Liver (tissue), 9 donors: ENCODE data around the gene NT5C2. TPM values are rescaled to one million over a fixed set of nuclear protein-coding genes. Genes with fewer than 3 reads are reported as not detected.

Experiments used
- DNase-seq: peaks from one replicate; pipeline ENCODE4 v3.0.0-alpha.2; 2017; ENCODE audit warnings: low spot score
- H3K27ac ChIP-seq, 2 donors: one replicate each; pipeline ENCODE4 v1.7.0; 2013; ENCODE audit warnings: inconsistent platforms in 2 of 2, low read length in 2 of 2, control low read depth in 1 of 2, low read depth in 1 of 2, mild to moderate bottlenecking in 1 of 2
- H3K27me3 ChIP-seq, 4 donors: one replicate each; pipeline versions ENCODE4 v1.6.1 to v1.7.0; 2013; ENCODE audit warnings: low read length in 3 of 4, inconsistent platforms in 1 of 4, mild to moderate bottlenecking in 1 of 4, moderate library complexity in 1 of 4; ENCODE audit not compliant: control insufficient read depth in 4 of 4, insufficient read depth in 4 of 4
- H3K36me3 ChIP-seq, 4 donors: one replicate each; pipeline versions ENCODE4 v1.6.1 to v1.7.0; 2013; ENCODE audit warnings: low read length in 3 of 4, mild to moderate bottlenecking in 3 of 4, low read depth in 1 of 4, moderate library complexity in 1 of 4; ENCODE audit not compliant: control insufficient read depth in 4 of 4, insufficient read depth in 3 of 4
- H3K4me1 ChIP-seq, 4 donors: one replicate each; pipeline versions ENCODE4 v1.6.1 to v1.7.0; 2013; ENCODE audit warnings: low read length in 3 of 4, mild to moderate bottlenecking in 3 of 4, moderate library complexity in 1 of 4; ENCODE audit not compliant: control insufficient read depth in 4 of 4, insufficient read depth in 4 of 4
- H3K4me3 ChIP-seq, 3 donors: one replicate each; pipeline versions ENCODE4 v1.6.1 to v1.7.0; 2013; ENCODE audit warnings: low read length in 3 of 3, control low read depth in 1 of 3, low read depth in 1 of 3, mild to moderate bottlenecking in 1 of 3
- H3K9ac ChIP-seq, 2 donors: one replicate each; pipeline ENCODE4 v1.7.0; 2013; ENCODE audit warnings: low read length in 2 of 2, mild to moderate bottlenecking in 2 of 2, moderate library complexity in 2 of 2, control low read depth in 1 of 2, low read depth in 1 of 2
- H3K9me3 ChIP-seq, 4 donors: one replicate each; pipeline versions ENCODE4 v1.6.1 to v1.7.0; 2013; ENCODE audit warnings: low read length in 3 of 4; ENCODE audit not compliant: control insufficient read depth in 4 of 4
- EGR1 ChIP-seq, 2 donors: IDR thresholded peaks; 2 replicates each; pipeline ENCODE4 v1.6.1; 2016 to 2018; ENCODE audit warnings: antibody characterized with exemption in 2 of 2, low read depth in 2 of 2
- FOXA1 ChIP-seq: IDR thresholded peaks from 2 replicates; pipeline ENCODE4 v1.6.1; 2016; ENCODE audit warnings: antibody characterized with exemption
- FOXA2 ChIP-seq: IDR thresholded peaks from 2 replicates; pipeline ENCODE4 v1.6.1; 2016; ENCODE audit warnings: antibody characterized with exemption
- GABPA ChIP-seq, 2 donors: IDR thresholded peaks in 1 of 2; conservative IDR thresholded peaks in 1 of 2; 2 replicates each; pipeline ENCODE4 v1.6.1; 2016; ENCODE audit warnings: antibody characterized with exemption in 2 of 2, mild to moderate bottlenecking in 1 of 2, moderate library complexity in 1 of 2
- HNF4A ChIP-seq, 2 donors: conservative IDR thresholded peaks; 2 replicates each; pipeline ENCODE4 v1.6.1; 2016; ENCODE audit warnings: antibody characterized with exemption in 2 of 2, mild to moderate bottlenecking in 2 of 2
- HNF4G ChIP-seq: IDR thresholded peaks from 2 replicates; pipeline ENCODE4 v1.6.1; 2016; ENCODE audit warnings: antibody characterized with exemption
- JUND ChIP-seq, 2 donors: IDR thresholded peaks; 2 replicates each; pipeline ENCODE4 v1.6.1; 2016; ENCODE audit warnings: antibody characterized with exemption in 2 of 2
- NR2F2 ChIP-seq: IDR thresholded peaks from 2 replicates; pipeline ENCODE4 v1.6.1; 2016; ENCODE audit warnings: antibody characterized with exemption
- RAD21 ChIP-seq, 2 donors: IDR thresholded peaks; 2 replicates each; pipeline ENCODE4 v1.6.1; 2016; ENCODE audit warnings: antibody characterized with exemption in 2 of 2, mild to moderate bottlenecking in 2 of 2
- RXRA ChIP-seq, 2 donors: IDR thresholded peaks; 2 replicates each; pipeline ENCODE4 v1.6.1; 2017 to 2018; ENCODE audit warnings: antibody characterized with exemption in 2 of 2, mild to moderate bottlenecking in 1 of 2
- SP1 ChIP-seq: IDR thresholded peaks from 2 replicates; pipeline ENCODE4 v1.6.1; 2018; ENCODE audit warnings: antibody characterized with exemption, mild to moderate bottlenecking
- TAF1 ChIP-seq: conservative IDR thresholded peaks from 2 replicates; pipeline ENCODE4 v1.6.1; 2016; ENCODE audit warnings: antibody characterized with exemption, mild to moderate bottlenecking
- YY1 ChIP-seq: IDR thresholded peaks from 2 replicates; pipeline ENCODE4 v1.6.1; 2016; ENCODE audit warnings: antibody characterized with exemption, mild to moderate bottlenecking
- WGBS: extraction: QIAGEN DNeasy Blood & Tissue Kit; methylation state at CpG from one replicate; pipeline ENCODE4 v1.1.7; 2013; 5-methylcytosine and 5-hydroxymethylcytosine counted together
- polyA plus RNA-seq, 2 donors: library from polyadenylated mRNA; stranded (reverse) in 1 of 2; unstranded in 1 of 2; fragments of 200-250 nt in 1 of 2; fragments of >200 nt in 1 of 2; fragmentation: Nextera tagmentation in 1 of 2; extraction: Ambion mirVana in 1 of 2; gene quantifications; one replicate each; pipeline versions ENCODE4 v1.2.1 to v1.2.3, GENCODE V29; 2013 to 2015
- total RNA-seq, 2 donors: library from RNA; depleted of rRNA; stranded (reverse); fragments of >200 nt; gene quantifications; one replicate each; pipeline ENCODE4 v1.2.3, GENCODE V29; 2014
- TF ChIP-seq, protein P1 (sequence below): IDR thresholded peaks from 2 replicates; pipeline ENCODE4 v1.6.1; 2016; ENCODE audit warnings: antibody characterized with exemption
- TF ChIP-seq, protein P2 (sequence below): IDR thresholded peaks from 2 replicates; pipeline ENCODE4 v1.6.1; 2016; ENCODE audit warnings: antibody characterized with exemption, mild to moderate bottlenecking
- TF ChIP-seq, protein P3 (sequence below): fragments of 150-350 bp; IDR thresholded peaks from 2 replicates; pipeline ENCODE4 v1.5.1; 2017; ENCODE audit warnings: improper control_type of control experiment, low read depth, low read length; ENCODE audit not compliant: missing input control
- TF ChIP-seq, protein P4 (sequence below): IDR thresholded peaks from 2 replicates; pipeline ENCODE4 v1.6.1; 2016; ENCODE audit warnings: antibody characterized with exemption
- TF ChIP-seq, protein P5 (sequence below): IDR thresholded peaks from 2 replicates; pipeline ENCODE4 v1.6.1; 2016; ENCODE audit warnings: antibody characterized with exemption
- donor health status: healthy.
- donor health status: healthy.
- donor health status: healthy.
- donor health status: healthy.
- donor health status: healthy.

Gene NT5C2
- total and polyA plus RNA-seq, 4 donors = 14.4 to 65.3 (median 33.0) TPM

DNA sequence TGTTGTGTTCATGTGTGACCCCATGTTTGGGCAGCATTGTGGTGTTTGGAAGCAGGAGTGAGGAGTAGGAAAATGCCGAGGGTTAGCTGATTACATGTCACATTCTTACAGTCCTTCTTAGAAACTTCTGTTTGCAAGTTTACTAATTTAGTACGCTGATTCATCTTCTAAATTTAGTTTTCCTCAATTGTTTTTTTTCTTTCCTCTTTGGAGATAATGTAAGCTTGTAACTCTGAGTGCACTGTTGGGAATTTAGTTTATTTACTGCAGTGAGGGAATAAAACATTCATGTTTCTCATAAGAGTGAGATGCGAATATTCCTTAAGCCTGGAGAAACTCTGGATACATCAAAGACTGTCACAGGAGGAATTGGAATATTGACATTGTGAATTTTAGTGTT is 135.0 kb downstream of the NT5C2 start:
- DNase-seq = no peak
- no peaks in the 10 kb centered on the region for H3K9me3 ChIP-seq
- H3K27ac ChIP-seq = no peak overlapping the region
- H3K4me1 ChIP-seq = peaks cover 0 to 12% (median 9%) of the 10 kb centered on the region in 4 donors
- peaks cover 0 to 4% (median 0%) of the 10 kb centered on the region in 4 donors for H3K36me3 ChIP-seq
- TF ChIP-seq, protein P1, sequence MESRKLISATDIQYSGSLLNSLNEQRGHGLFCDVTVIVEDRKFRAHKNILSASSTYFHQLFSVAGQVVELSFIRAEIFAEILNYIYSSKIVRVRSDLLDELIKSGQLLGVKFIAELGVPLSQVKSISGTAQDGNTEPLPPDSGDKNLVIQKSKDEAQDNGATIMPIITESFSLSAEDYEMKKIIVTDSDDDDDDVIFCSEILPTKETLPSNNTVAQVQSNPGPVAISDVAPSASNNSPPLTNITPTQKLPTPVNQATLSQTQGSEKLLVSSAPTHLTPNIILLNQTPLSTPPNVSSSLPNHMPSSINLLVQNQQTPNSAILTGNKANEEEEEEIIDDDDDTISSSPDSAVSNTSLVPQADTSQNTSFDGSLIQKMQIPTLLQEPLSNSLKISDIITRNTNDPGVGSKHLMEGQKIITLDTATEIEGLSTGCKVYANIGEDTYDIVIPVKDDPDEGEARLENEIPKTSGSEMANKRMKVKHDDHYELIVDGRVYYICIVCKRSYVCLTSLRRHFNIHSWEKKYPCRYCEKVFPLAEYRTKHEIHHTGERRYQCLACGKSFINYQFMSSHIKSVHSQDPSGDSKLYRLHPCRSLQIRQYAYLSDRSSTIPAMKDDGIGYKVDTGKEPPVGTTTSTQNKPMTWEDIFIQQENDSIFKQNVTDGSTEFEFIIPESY = no peak
- no peak for TF ChIP-seq FOXA2
- TF ChIP-seq RXRA (IDR thresholded peaks at IDR 0.05) = no peak
- no peak for TF ChIP-seq YY1
- no peak for TF ChIP-seq SP1
- TF ChIP-seq JUND (IDR thresholded peaks at IDR 0.05) = no peak
- TF ChIP-seq, protein P2, sequence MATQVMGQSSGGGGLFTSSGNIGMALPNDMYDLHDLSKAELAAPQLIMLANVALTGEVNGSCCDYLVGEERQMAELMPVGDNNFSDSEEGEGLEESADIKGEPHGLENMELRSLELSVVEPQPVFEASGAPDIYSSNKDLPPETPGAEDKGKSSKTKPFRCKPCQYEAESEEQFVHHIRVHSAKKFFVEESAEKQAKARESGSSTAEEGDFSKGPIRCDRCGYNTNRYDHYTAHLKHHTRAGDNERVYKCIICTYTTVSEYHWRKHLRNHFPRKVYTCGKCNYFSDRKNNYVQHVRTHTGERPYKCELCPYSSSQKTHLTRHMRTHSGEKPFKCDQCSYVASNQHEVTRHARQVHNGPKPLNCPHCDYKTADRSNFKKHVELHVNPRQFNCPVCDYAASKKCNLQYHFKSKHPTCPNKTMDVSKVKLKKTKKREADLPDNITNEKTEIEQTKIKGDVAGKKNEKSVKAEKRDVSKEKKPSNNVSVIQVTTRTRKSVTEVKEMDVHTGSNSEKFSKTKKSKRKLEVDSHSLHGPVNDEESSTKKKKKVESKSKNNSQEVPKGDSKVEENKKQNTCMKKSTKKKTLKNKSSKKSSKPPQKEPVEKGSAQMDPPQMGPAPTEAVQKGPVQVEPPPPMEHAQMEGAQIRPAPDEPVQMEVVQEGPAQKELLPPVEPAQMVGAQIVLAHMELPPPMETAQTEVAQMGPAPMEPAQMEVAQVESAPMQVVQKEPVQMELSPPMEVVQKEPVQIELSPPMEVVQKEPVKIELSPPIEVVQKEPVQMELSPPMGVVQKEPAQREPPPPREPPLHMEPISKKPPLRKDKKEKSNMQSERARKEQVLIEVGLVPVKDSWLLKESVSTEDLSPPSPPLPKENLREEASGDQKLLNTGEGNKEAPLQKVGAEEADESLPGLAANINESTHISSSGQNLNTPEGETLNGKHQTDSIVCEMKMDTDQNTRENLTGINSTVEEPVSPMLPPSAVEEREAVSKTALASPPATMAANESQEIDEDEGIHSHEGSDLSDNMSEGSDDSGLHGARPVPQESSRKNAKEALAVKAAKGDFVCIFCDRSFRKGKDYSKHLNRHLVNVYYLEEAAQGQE = no peak
- TF ChIP-seq, protein P3, sequence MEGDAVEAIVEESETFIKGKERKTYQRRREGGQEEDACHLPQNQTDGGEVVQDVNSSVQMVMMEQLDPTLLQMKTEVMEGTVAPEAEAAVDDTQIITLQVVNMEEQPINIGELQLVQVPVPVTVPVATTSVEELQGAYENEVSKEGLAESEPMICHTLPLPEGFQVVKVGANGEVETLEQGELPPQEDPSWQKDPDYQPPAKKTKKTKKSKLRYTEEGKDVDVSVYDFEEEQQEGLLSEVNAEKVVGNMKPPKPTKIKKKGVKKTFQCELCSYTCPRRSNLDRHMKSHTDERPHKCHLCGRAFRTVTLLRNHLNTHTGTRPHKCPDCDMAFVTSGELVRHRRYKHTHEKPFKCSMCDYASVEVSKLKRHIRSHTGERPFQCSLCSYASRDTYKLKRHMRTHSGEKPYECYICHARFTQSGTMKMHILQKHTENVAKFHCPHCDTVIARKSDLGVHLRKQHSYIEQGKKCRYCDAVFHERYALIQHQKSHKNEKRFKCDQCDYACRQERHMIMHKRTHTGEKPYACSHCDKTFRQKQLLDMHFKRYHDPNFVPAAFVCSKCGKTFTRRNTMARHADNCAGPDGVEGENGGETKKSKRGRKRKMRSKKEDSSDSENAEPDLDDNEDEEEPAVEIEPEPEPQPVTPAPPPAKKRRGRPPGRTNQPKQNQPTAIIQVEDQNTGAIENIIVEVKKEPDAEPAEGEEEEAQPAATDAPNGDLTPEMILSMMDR = no peak
- no peak for TF ChIP-seq HNF4G
- no peak for TF ChIP-seq NR2F2
- no peak for TF ChIP-seq HNF4A (conservative IDR thresholded peaks at IDR 0.05)
- no peak for TF ChIP-seq FOXA1
- TF ChIP-seq TAF1 = no peak
- no peak for TF ChIP-seq EGR1 (IDR thresholded peaks at IDR 0.05; ENCODE audit: low read depth in 2 of 2)
- TF ChIP-seq, protein P4, sequence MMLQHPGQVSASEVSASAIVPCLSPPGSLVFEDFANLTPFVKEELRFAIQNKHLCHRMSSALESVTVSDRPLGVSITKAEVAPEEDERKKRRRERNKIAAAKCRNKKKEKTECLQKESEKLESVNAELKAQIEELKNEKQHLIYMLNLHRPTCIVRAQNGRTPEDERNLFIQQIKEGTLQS = no peak
- TF ChIP-seq RAD21 (IDR thresholded peaks at IDR 0.05) = no peak
- TF ChIP-seq GABPA (IDR thresholded peaks at IDR 0.05 in 1 of 2, conservative IDR thresholded peaks at IDR 0.05 in 1 of 2) = no peak
- TF ChIP-seq, protein P5, sequence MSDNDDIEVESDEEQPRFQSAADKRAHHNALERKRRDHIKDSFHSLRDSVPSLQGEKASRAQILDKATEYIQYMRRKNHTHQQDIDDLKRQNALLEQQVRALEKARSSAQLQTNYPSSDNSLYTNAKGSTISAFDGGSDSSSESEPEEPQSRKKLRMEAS = no peak
- no peaks in the 10 kb centered on the region for H3K27me3 ChIP-seq
- no peak overlapping the region for H3K9ac ChIP-seq
- H3K4me3 ChIP-seq = no peak overlapping the region
- WGBS = 90% methylated on average over 3 of the region's 3 CpGs
